Gastroesophageal sphincter (tissue), 3 donors: Measurements from ENCODE around the gene KCTD1.

Source experiments
- CTCF ChIP-seq, 4 experiments: fragments of 200-600 bp in 2 of 4; fragments of 450-650 bp in 2 of 4; sonication (generic) in 1 of 4; IDR thresholded peaks; one replicate each; pipeline ENCODE4 v1.5.1; 2017 to 2019; ENCODE audit warnings: antibody characterized with exemption in 4 of 4, mild to moderate bottlenecking in 2 of 4, moderate library complexity in 2 of 4
- EP300 ChIP-seq: sonication (generic); formaldehyde crosslinking; IDR thresholded peaks from one replicate; pipeline ENCODE4 v1.6.1; 2017; ENCODE audit warnings: antibody characterized with exemption, mild to moderate bottlenecking
- POLR2AphosphoS5 ChIP-seq: sonication (generic); formaldehyde crosslinking; IDR thresholded peaks from one replicate; pipeline ENCODE4 v1.6.1; 2017; ENCODE audit warnings: antibody characterized with exemption

- TF ChIP-seq CTCF (IDR thresholded peaks at IDR 0.05) (no peak), POLR2AphosphoS5 (no peak), EP300 (no peak)
Observed at GRCh38 chr18:26565514-26565913, 17.2 kb upstream of the KCTD1 start.
